ENCODE measurements around the gene MTSS2.

- TF ChIP-seq CTCF (IDR thresholded peaks at IDR 0.05; ENCODE audit: poor library complexity), result no peak
- no peak for TF ChIP-seq EZH2 (IDR thresholded peaks at IDR 0.05; ENCODE audit: borderline replicate concordance)
- TF ChIP-seq EZH2phosphoT487 (IDR thresholded peaks at IDR 0.05; ENCODE audit: low read depth, severe bottlenecking, unreplicated experiment), result no peak
Observed at GRCh38 chr16:70665806-70666735, 19.8 kb downstream of the MTSS2 start.

Data from hepatocyte (in vitro differentiated cells).